ENCODE results near the gene KCNH3.

Gene KCNH3

GRCh38 chr12:49541140-49541861, 2.5 kb downstream of the KCNH3 start:
- H3K4me3 ChIP-seq (ENCODE audit: low read depth, low read length), result no peak overlapping the region
- DNase-seq (ENCODE audit: low read depth), result no peak
- TF ChIP-seq CTCF (IDR thresholded peaks at IDR 0.05; ENCODE audit: control insufficient read depth, extremely low read depth, insufficient read depth), result no peak

GRCh38 chr12:49541911-49542505, 3.2 kb downstream of the KCNH3 start:
- no peak for TF ChIP-seq CTCF (IDR thresholded peaks at IDR 0.05; ENCODE audit: control insufficient read depth, extremely low read depth, insufficient read depth)
- no peak overlapping the region for H3K4me3 ChIP-seq (ENCODE audit: low read depth, low read length)
- no peak for DNase-seq (ENCODE audit: low read depth)

- H3K4me3 ChIP-seq (ENCODE audit: low read depth, low read length), result no peak overlapping the region
- TF ChIP-seq CTCF (IDR thresholded peaks at IDR 0.05; ENCODE audit: control insufficient read depth, extremely low read depth, insufficient read depth), result no peak
- DNase-seq (ENCODE audit: low read depth), result no peak
Measured at GRCh38 chr12:49542592-49543160, 3.8 kb downstream of the KCNH3 start.

- DNase-seq (ENCODE audit: low read depth), result no peak
- no peak for TF ChIP-seq CTCF (IDR thresholded peaks at IDR 0.05; ENCODE audit: control insufficient read depth, extremely low read depth, insufficient read depth)
- no peak overlapping the region for H3K4me3 ChIP-seq (ENCODE audit: low read depth, low read length)
Measured at GRCh38 chr12:49543221-49543913, 4.5 kb downstream of the KCNH3 start.

GRCh38 chr12:49543914-49544815, 5.3 kb downstream of the KCNH3 start:
- H3K4me3 ChIP-seq (ENCODE audit: low read depth, low read length), result no peak overlapping the region
- no peak for TF ChIP-seq CTCF (IDR thresholded peaks at IDR 0.05; ENCODE audit: control insufficient read depth, extremely low read depth, insufficient read depth)
- no peak for DNase-seq (ENCODE audit: low read depth)

- H3K4me3 ChIP-seq (ENCODE audit: low read depth, low read length), result no peak overlapping the region
- no peak for DNase-seq (ENCODE audit: low read depth)
- TF ChIP-seq CTCF (IDR thresholded peaks at IDR 0.05; ENCODE audit: control insufficient read depth, extremely low read depth, insufficient read depth), result no peak
Measured at GRCh38 chr12:49545815-49546214, 7.0 kb downstream of the KCNH3 start.

Data from LNCaP clone FGC (cell line).